HepG2 (cell line): ENCODE results near the gene HTRA2. TPM values are rescaled to one million over a fixed set of nuclear protein-coding genes. Genes with fewer than 3 reads are reported as not detected.

Experiments used
- CHD4 ChIP-seq: fragments of 200-600 bp; sonication (generic); IDR thresholded peaks from 2 replicates; pipeline ENCODE4 v1.7.0; 2017; ENCODE audit warnings: mild to moderate bottlenecking, low read length, borderline replicate concordance
- CREB1 ChIP-seq, 2 experiments: fragments of 450-650 bp in 1 of 2; IDR thresholded peaks; 2 replicates each; pipeline ENCODE4 v1.6.1; 2016 to 2017; ENCODE audit warnings: control low read depth in 1 of 2, mild to moderate bottlenecking in 1 of 2, missing compliant biosample characterization in 1 of 2, missing genetic modification characterization in 1 of 2
- EED ChIP-seq: sonication (generic); formaldehyde crosslinking; IDR thresholded peaks from 2 replicates; pipeline ENCODE4 v1.5.0; 2020; ENCODE audit warnings: mild to moderate bottlenecking, missing genetic modification reagents
- NR2F6 ChIP-seq, 2 experiments: IDR thresholded peaks; 2 replicates each; pipeline ENCODE4 v1.6.1; 2016; ENCODE audit warnings: antibody characterized with exemption in 1 of 2, mild to moderate bottlenecking in 1 of 2
- SMAD9 ChIP-seq: sonication (generic); formaldehyde crosslinking; IDR thresholded peaks from 2 replicates; pipeline ENCODE4 v1.5.1; 2020; ENCODE audit warnings: mild to moderate bottlenecking, missing genetic modification reagents
- ZBTB7A ChIP-seq: sonication (generic); formaldehyde crosslinking; IDR thresholded peaks from 2 replicates; pipeline ENCODE4 v1.8.0; 2022; ENCODE audit warnings: mild to moderate bottlenecking, missing genetic modification reagents
- ZNF296 ChIP-seq: sonication (generic); formaldehyde crosslinking; conservative IDR thresholded peaks from 2 replicates; pipeline ENCODE4 v1.5.0; 2020; ENCODE audit warnings: mild to moderate bottlenecking, missing genetic modification reagents
- ZNF431 ChIP-seq: sonication (generic); formaldehyde crosslinking; IDR thresholded peaks from 2 replicates; pipeline ENCODE4 v1.9.0; 2022; ENCODE audit warnings: missing genetic modification reagents, low read depth, mild to moderate bottlenecking, borderline replicate concordance
- polyA plus RNA-seq, 8 experiments: library from polyadenylated mRNA; depleted of rRNA in 3 of 8; stranded (reverse) in 7 of 8; unstranded in 1 of 8; fragments of >200 nt; fragmentation: Illumina TruSeq in 4 of 8; extraction: Trizol in 4 of 8; gene quantifications; 2 replicates each; pipeline versions ENCODE4 v1.2.1 to v1.2.3, GENCODE V29; 2011 to 2016; ENCODE audit warnings: low read depth in 4 of 8, missing spikeins in 1 of 8, mixed read lengths in 1 of 8; ENCODE audit not compliant: insufficient read depth in 1 of 8
- total RNA-seq, 5 experiments: library from RNA; depleted of rRNA; stranded (reverse); fragments of >200 nt; fragmentation: Illumina TruSeq; extraction: Trizol; gene quantifications; 2 replicates each; pipeline ENCODE4 v1.2.3, GENCODE V29; 2016; ENCODE audit warnings: low read depth in 1 of 5
- TF ChIP-seq, protein P1 (sequence below): sonication (generic); formaldehyde crosslinking; IDR thresholded peaks from 2 replicates; pipeline ENCODE4 v1.5.0; 2020; ENCODE audit warnings: mild to moderate bottlenecking, missing genetic modification reagents
- TF ChIP-seq, protein P2 (sequence below): sonication (generic); formaldehyde crosslinking; IDR thresholded peaks from 2 replicates; pipeline ENCODE4 v1.4.0; 2020; ENCODE audit warnings: missing genetic modification reagents
- TF ChIP-seq, protein P3 (sequence below): sonication (generic); formaldehyde crosslinking; IDR thresholded peaks from 2 replicates; pipeline ENCODE4 v1.5.1; 2020; ENCODE audit warnings: missing genetic modification reagents, mild to moderate bottlenecking, borderline replicate concordance
- TF ChIP-seq, protein P4 (sequence below): sonication (generic); formaldehyde crosslinking; IDR thresholded peaks from 2 replicates; pipeline ENCODE4 v1.4.0; 2020; ENCODE audit warnings: missing genetic modification reagents
- TF ChIP-seq, protein P5 (sequence below): sonication (generic); formaldehyde crosslinking; IDR thresholded peaks from 2 replicates; pipeline ENCODE4 v1.8.0; 2022; ENCODE audit warnings: mild to moderate bottlenecking, missing genetic modification reagents; ENCODE audit not compliant: insufficient replicate concordance

Gene HTRA2
- total and polyA plus RNA-seq, 2 of the 13 experiments (the other 11 are each of a cell fraction or from before 2014, with no cell fraction given) = 47.7 to 50.3 TPM

DNA sequence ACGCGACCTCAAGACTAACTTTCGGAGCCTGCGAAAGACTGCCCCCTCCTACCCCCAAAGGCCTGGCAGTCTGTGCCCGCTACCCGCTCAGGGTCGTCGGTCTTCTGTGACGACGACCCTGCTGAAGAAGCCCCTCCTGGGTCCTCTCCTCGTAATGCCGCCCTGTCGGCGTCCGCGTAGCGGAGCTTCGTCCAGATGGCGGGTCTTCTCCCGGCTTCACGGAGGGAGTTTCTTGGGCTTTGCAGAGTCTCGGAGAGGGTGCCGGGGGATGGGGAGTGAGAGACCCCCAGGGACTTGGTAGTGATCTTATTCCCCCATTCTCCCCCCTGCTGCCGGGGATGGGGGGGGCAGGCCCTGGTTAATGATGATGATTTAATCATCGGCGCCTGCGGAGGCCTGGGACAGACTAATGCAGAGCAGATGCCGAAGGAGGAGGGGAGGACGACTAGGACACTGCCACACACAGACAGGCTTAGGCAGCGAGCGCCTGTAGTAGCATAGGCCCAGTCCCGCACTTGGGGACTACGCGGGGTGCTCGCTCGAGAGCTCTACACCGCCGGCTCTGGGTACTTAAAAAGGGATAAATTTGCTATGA lies 21.7 kb upstream of the HTRA2 start (continued):
- TF ChIP-seq, protein P1, sequence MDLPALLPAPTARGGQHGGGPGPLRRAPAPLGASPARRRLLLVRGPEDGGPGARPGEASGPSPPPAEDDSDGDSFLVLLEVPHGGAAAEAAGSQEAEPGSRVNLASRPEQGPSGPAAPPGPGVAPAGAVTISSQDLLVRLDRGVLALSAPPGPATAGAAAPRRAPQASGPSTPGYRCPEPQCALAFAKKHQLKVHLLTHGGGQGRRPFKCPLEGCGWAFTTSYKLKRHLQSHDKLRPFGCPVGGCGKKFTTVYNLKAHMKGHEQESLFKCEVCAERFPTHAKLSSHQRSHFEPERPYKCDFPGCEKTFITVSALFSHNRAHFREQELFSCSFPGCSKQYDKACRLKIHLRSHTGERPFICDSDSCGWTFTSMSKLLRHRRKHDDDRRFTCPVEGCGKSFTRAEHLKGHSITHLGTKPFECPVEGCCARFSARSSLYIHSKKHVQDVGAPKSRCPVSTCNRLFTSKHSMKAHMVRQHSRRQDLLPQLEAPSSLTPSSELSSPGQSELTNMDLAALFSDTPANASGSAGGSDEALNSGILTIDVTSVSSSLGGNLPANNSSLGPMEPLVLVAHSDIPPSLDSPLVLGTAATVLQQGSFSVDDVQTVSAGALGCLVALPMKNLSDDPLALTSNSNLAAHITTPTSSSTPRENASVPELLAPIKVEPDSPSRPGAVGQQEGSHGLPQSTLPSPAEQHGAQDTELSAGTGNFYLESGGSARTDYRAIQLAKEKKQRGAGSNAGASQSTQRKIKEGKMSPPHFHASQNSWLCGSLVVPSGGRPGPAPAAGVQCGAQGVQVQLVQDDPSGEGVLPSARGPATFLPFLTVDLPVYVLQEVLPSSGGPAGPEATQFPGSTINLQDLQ = peak; percentile 29; the same call in 1 of the 2 replicates
- 0 out of 2 replicates have a peak, but pooled peaks have one; percentile 45 for TF ChIP-seq CHD4
- TF ChIP-seq, protein P2, sequence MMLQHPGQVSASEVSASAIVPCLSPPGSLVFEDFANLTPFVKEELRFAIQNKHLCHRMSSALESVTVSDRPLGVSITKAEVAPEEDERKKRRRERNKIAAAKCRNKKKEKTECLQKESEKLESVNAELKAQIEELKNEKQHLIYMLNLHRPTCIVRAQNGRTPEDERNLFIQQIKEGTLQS = no peak
- 0 out of 2 replicates have a peak, but pooled peaks have one; percentile 10 for TF ChIP-seq SMAD9
- TF ChIP-seq CREB1 (IDR thresholded peaks at IDR 0.05) = no peak
- peak; percentile 19 for TF ChIP-seq CREB1 (CRISPR knock-in tag; IDR thresholded peaks at IDR 0.05)
- TF ChIP-seq, protein P3, sequence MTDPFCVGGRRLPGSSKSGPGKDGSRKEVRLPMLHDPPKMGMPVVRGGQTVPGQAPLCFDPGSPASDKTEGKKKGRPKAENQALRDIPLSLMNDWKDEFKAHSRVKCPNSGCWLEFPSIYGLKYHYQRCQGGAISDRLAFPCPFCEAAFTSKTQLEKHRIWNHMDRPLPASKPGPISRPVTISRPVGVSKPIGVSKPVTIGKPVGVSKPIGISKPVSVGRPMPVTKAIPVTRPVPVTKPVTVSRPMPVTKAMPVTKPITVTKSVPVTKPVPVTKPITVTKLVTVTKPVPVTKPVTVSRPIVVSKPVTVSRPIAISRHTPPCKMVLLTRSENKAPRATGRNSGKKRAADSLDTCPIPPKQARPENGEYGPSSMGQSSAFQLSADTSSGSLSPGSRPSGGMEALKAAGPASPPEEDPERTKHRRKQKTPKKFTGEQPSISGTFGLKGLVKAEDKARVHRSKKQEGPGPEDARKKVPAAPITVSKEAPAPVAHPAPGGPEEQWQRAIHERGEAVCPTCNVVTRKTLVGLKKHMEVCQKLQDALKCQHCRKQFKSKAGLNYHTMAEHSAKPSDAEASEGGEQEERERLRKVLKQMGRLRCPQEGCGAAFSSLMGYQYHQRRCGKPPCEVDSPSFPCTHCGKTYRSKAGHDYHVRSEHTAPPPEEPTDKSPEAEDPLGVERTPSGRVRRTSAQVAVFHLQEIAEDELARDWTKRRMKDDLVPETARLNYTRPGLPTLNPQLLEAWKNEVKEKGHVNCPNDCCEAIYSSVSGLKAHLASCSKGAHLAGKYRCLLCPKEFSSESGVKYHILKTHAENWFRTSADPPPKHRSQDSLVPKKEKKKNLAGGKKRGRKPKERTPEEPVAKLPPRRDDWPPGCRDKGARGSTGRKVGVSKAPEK = no peak
- TF ChIP-seq ZNF296 = 0 out of 2 replicates have a peak, but pooled peaks have one; percentile 59
- peak; percentile 45; the same call in 1 of the 2 replicates for TF ChIP-seq ZBTB7A (CRISPR knock-in tag)
- TF ChIP-seq, protein P4, sequence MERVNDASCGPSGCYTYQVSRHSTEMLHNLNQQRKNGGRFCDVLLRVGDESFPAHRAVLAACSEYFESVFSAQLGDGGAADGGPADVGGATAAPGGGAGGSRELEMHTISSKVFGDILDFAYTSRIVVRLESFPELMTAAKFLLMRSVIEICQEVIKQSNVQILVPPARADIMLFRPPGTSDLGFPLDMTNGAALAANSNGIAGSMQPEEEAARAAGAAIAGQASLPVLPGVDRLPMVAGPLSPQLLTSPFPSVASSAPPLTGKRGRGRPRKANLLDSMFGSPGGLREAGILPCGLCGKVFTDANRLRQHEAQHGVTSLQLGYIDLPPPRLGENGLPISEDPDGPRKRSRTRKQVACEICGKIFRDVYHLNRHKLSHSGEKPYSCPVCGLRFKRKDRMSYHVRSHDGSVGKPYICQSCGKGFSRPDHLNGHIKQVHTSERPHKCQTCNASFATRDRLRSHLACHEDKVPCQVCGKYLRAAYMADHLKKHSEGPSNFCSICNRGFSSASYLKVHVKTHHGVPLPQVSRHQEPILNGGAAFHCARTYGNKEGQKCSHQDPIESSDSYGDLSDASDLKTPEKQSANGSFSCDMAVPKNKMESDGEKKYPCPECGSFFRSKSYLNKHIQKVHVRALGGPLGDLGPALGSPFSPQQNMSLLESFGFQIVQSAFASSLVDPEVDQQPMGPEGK (CRISPR knock-in tag) = peak; percentile 48; the same call in 1 of the 2 replicates
- TF ChIP-seq, protein P5, sequence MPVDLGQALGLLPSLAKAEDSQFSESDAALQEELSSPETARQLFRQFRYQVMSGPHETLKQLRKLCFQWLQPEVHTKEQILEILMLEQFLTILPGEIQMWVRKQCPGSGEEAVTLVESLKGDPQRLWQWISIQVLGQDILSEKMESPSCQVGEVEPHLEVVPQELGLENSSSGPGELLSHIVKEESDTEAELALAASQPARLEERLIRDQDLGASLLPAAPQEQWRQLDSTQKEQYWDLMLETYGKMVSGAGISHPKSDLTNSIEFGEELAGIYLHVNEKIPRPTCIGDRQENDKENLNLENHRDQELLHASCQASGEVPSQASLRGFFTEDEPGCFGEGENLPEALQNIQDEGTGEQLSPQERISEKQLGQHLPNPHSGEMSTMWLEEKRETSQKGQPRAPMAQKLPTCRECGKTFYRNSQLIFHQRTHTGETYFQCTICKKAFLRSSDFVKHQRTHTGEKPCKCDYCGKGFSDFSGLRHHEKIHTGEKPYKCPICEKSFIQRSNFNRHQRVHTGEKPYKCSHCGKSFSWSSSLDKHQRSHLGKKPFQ (CRISPR knock-in tag) = peak; percentile 40
- peak; percentile 26; the same call in 1 of the 2 replicates for TF ChIP-seq EED (CRISPR knock-in tag)
- TF ChIP-seq ZNF431 (CRISPR knock-in tag) = 0 out of 2 replicates have a peak, but pooled peaks have one; percentile 34
- 0 out of 2 replicates have a peak, but pooled peaks have one; percentile 5 for TF ChIP-seq NR2F6 (IDR thresholded peaks at IDR 0.05)
- no peak for TF ChIP-seq NR2F6 (CRISPR knock-in tag; IDR thresholded peaks at IDR 0.05)
